ENCODE results near the gene MTMR11. TPM values are rescaled to one million over a fixed set of nuclear protein-coding genes. Genes with fewer than 3 reads are reported as not detected.

MTMR11 gene
- total and polyA plus RNA-seq, 9 of the 15 experiments (the other 6 are each of a cell fraction or from before 2014, with no cell fraction given): 0.09 to 1.6 (median 0.51) TPM

- peak; percentile 76; the same call in 1 of the 2 replicates for TF ChIP-seq HLTF (IDR thresholded peaks at IDR 0.05)
- no peak for TF ChIP-seq DPF2 (IDR thresholded peaks at IDR 0.05)
- TF ChIP-seq NR1H2 (CRISPR knock-in tag; IDR thresholded peaks at IDR 0.05): peak; percentile 59; the same call in 1 of the 2 replicates
- TF ChIP-seq RBM25 (IDR thresholded peaks at IDR 0.05; ENCODE audit: low read depth, low read length, severe bottlenecking): peak; percentile 63
- peak; percentile 47; the same call in 1 of the 2 replicates for TF ChIP-seq ZBTB1 (CRISPR knock-in tag; IDR thresholded peaks at IDR 0.05; ENCODE audit: borderline replicate concordance, low read depth)
- no peak for TF ChIP-seq FOXK2 (conservative IDR thresholded peaks at IDR 0.05 in 1 of 2, IDR thresholded peaks at IDR 0.05 in 1 of 2; ENCODE audit: low read depth in 2 of 2)
- TF ChIP-seq HMGXB4 (CRISPR knock-in tag; IDR thresholded peaks at IDR 0.05): peak; percentile 18; the same call in 1 of the 2 replicates
- no peak for TF ChIP-seq ZBTB12 (CRISPR knock-in tag; IDR thresholded peaks at IDR 0.05)
- TF ChIP-seq SIRT6 (IDR thresholded peaks at IDR 0.05; ENCODE audit: low read depth, low read length): peak; percentile 92
- peak; percentile 71 for TF ChIP-seq ZKSCAN1 (IDR thresholded peaks at IDR 0.05; ENCODE audit: low read depth, low read length)
- peak; percentile 50; the same call in 1 of the 2 replicates for TF ChIP-seq ELF2 (CRISPR knock-in tag; IDR thresholded peaks at IDR 0.05)
- TF ChIP-seq ZNF740 (CRISPR knock-in tag; IDR thresholded peaks at IDR 0.05): peak; percentile 55
- TF ChIP-seq ZNF740 (tag; IDR thresholded peaks at IDR 0.05): peak in 1 of 2 experiments; percentile 26; a peak in 1 of 4 replicates
- peak in 2 of 3 experiments; percentile 26 to 53 for TF ChIP-seq YY1 (IDR thresholded peaks at IDR 0.05; ENCODE audit: borderline replicate concordance in 1 of 3, control insufficient read depth in 1 of 3, extremely low read depth in 1 of 3, insufficient read depth in 3 of 3, insufficient read length in 1 of 3, insufficient replicate concordance in 2 of 3, low read depth in 1 of 3, low read length in 2 of 3)
- peak; percentile 80; the same call in 1 of the 2 replicates for TF ChIP-seq HNRNPUL1 (IDR thresholded peaks at IDR 0.05; ENCODE audit: low read length)
- TF ChIP-seq THAP12 (CRISPR knock-in tag; IDR thresholded peaks at IDR 0.05): peak; percentile 91
- peak; percentile 85 for TF ChIP-seq FOS (IDR thresholded peaks at IDR 0.05; ENCODE audit: extremely low read depth, insufficient read length)
- TF ChIP-seq CEBPG (CRISPR knock-in tag; IDR thresholded peaks at IDR 0.05): peak; percentile 70; the same call in 1 of the 2 replicates
- TF ChIP-seq CEBPG (tag; conservative IDR thresholded peaks at IDR 0.05 in 1 of 2, IDR thresholded peaks at IDR 0.05 in 1 of 2): peak; percentile 82 to 91
- peak; percentile 79 for TF ChIP-seq SMAD1 (IDR thresholded peaks at IDR 0.05; ENCODE audit: low read depth, low read length, partially characterized antibody)
- TF ChIP-seq TAF15 (IDR thresholded peaks at IDR 0.05; ENCODE audit: low read depth, low read length): peak; percentile 95; the same call in 1 of the 2 replicates
Observed at GRCh38 chr1:149887456-149888246, 49.0 kb downstream of the MTMR11 start (continued).

All from K562 (cell line).